ENCODE data around the gene NPR1.

DNA sequence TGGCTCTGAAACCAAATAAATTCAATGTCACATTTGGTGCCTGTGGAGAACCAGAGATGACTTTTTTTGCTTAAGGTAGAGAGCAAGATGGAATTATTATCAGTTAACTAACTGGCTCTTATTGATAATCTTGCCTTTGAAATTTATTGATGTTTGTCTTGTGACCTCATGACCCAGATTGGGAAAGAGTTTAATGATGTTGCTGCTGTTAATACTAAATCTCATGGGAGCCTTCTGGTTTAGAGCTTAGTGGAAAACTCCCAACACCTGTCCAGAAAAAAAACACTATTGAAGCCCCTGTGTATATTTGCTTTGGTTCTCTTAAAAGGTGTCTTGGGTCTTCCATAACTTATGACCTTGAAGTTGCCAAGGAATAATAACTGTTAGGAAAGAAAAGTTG lies 34.7 kb upstream of the NPR1 start:
- TF ChIP-seq EZH2phosphoT487 (IDR thresholded peaks at IDR 0.05; ENCODE audit: low read depth) = no peak
- TF ChIP-seq, protein P1, sequence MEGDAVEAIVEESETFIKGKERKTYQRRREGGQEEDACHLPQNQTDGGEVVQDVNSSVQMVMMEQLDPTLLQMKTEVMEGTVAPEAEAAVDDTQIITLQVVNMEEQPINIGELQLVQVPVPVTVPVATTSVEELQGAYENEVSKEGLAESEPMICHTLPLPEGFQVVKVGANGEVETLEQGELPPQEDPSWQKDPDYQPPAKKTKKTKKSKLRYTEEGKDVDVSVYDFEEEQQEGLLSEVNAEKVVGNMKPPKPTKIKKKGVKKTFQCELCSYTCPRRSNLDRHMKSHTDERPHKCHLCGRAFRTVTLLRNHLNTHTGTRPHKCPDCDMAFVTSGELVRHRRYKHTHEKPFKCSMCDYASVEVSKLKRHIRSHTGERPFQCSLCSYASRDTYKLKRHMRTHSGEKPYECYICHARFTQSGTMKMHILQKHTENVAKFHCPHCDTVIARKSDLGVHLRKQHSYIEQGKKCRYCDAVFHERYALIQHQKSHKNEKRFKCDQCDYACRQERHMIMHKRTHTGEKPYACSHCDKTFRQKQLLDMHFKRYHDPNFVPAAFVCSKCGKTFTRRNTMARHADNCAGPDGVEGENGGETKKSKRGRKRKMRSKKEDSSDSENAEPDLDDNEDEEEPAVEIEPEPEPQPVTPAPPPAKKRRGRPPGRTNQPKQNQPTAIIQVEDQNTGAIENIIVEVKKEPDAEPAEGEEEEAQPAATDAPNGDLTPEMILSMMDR (IDR thresholded peaks at IDR 0.05; ENCODE audit: low read depth, low read length) = no peak
